Astrocyte (in vitro differentiated cells and primary cell): ENCODE measurements around the gene WNT9A.

Experiments
- CTCF ChIP-seq: IDR thresholded peaks from 2 replicates; pipeline ENCODE4 v1.5.1; 2011; ENCODE audit warnings: low read depth, mild to moderate bottlenecking, inconsistent platforms, low read length, moderate library complexity; ENCODE audit not compliant: insufficient read depth
- EZH2 ChIP-seq: IDR thresholded peaks from 2 replicates; pipeline ENCODE4 v1.6.1; 2012; ENCODE audit warnings: mild to moderate bottlenecking, low read length, inconsistent platforms; ENCODE audit not compliant: insufficient read depth

- TF ChIP-seq CTCF (no peak), EZH2 (no peak)
These were observed 5.6 kb downstream of the WNT9A start for GRCh38 chr1:227942021-227942715.
